ENCODE results near the gene DEXI. TPM values are rescaled to one million over a fixed set of nuclear protein-coding genes. Genes with fewer than 3 reads are reported as not detected.

DEXI gene
- total and polyA plus RNA-seq, 9 donors: 26.5 to 73.4 (median 45.7) TPM

DNA sequence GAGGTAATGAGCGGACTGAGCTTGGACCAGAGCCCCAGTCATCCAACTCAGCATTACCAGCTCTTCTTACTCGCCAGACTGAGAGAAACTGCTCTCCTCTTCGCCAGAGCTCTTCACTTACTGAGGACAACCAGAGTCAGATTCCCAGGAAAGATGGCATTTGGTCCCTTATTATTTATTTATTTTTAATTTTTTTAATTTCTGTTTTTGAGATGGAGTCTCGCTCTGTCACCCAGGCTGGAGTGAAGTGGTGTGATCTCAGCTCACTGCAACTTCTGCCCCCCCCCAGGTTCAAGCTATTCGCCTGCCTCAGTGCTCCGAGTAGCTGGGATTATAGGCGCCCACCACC is 23.3 kb downstream of the DEXI start:
- 50 to 57% (median 54%) methylated on average over 7 of the region's 7 CpGs for WGBS, 3 donors
- TF ChIP-seq EP300 (IDR thresholded peaks at IDR 0.05) (no peak), POLR2A (IDR thresholded peaks at IDR 0.05) (no peak)
- TF ChIP-seq, protein P1, sequence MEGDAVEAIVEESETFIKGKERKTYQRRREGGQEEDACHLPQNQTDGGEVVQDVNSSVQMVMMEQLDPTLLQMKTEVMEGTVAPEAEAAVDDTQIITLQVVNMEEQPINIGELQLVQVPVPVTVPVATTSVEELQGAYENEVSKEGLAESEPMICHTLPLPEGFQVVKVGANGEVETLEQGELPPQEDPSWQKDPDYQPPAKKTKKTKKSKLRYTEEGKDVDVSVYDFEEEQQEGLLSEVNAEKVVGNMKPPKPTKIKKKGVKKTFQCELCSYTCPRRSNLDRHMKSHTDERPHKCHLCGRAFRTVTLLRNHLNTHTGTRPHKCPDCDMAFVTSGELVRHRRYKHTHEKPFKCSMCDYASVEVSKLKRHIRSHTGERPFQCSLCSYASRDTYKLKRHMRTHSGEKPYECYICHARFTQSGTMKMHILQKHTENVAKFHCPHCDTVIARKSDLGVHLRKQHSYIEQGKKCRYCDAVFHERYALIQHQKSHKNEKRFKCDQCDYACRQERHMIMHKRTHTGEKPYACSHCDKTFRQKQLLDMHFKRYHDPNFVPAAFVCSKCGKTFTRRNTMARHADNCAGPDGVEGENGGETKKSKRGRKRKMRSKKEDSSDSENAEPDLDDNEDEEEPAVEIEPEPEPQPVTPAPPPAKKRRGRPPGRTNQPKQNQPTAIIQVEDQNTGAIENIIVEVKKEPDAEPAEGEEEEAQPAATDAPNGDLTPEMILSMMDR (IDR thresholded peaks at IDR 0.05): no peak
- no peak overlapping the region for H3K4me3 ChIP-seq
- DNase-seq: no peak
- H3K36me3 ChIP-seq: no peaks in the 10 kb centered on the region
- H3K27me3 ChIP-seq: no peaks in the 10 kb centered on the region
- intact Hi-C loops (cut with DNase I): loop anchor here (5.0 to 10.0 kb wide), 5 partner anchors 154 to 407 kb away; partner anchors contain the start of gene NUBP1 (in 2 of the 4)
- H3K9me3 ChIP-seq: no peaks in the 10 kb centered on the region
- H3K27ac ChIP-seq: no peak overlapping the region
- H3K4me1 ChIP-seq (ENCODE audit: insufficient read depth): peaks cover 10% of the 10 kb centered on the region

DNA sequence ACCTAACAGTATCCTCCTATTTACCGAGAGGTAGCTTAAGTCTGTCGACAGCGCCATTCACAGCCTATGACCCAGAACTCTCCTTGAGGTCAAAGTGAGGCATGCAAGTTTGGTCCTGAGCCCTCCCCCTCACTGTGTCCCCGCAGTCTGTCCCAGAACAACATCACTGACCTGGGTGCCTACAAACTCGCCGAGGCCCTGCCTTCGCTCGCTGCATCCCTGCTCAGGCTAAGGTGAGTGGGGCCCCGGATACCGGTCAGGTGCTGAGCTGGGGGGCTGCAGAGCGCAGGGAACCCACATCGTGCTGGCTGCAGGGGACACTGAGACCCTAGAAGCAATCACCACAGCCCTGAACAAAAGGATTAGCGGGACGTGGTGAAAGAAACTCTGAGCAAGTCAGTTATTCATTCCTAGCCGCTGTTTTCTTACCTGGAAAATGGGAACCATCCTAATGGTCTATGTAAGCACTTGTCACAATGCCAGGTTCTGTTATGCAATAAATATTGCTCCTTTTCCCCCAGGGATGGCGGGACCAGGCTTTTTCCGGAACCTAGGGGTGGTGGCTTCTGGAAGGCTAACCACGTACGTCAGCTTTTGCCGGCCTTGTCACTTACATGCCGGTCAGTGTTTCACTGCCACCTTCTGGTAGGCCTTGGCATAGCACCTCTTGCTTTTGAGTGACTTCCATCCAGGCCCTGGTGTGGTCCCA is 23.8 kb downstream of the DEXI start:
- H3K9me3 ChIP-seq: no peaks in the 10 kb centered on the region
- WGBS, 3 donors: 41 to 53% (median 41%) methylated on average over 21 of the region's 21 CpGs
- intact Hi-C loops (cut with DNase I): loop anchor here (5.0 to 10.0 kb wide), 5 partner anchors 154 to 406 kb away; partner anchors contain the start of gene NUBP1 (in 2 of the 4)
- DNase-seq: peak; percentile 86 to 96 (median 90)
- no peak overlapping the region for H3K4me3 ChIP-seq
- H3K36me3 ChIP-seq: no peaks in the 10 kb centered on the region
- peaks cover 8% of the 10 kb centered on the region for H3K4me1 ChIP-seq (ENCODE audit: insufficient read depth)
- H3K27me3 ChIP-seq: no peaks in the 10 kb centered on the region
- no peak for TF ChIP-seq POLR2A (IDR thresholded peaks at IDR 0.05)
- peak; percentile 54 for TF ChIP-seq EP300 (IDR thresholded peaks at IDR 0.05)
- TF ChIP-seq, protein P1 (IDR thresholded peaks at IDR 0.05): peak; percentile 84 to 87 (median 86)
- H3K27ac ChIP-seq: no peak overlapping the region

DNA sequence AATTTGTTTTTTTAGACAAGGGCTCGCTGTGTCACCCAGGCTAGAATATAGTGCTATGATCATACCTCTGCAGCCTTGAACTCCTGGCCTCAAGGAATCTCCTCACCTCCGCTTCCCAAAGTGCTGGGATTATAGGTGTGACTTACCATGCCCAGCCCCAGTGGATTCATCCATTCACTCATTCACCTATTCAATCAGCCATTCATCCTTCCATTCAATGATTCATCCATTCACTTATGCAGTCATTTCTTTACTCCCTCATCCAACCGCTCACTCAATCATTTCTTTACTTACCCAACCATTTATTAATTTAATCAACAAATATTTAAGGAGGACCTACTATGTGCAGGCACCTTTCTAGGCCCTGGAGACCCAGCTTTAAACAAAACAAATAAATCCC is 25.7 kb downstream of the DEXI start:
- Histone ChIP-seq H3K27me3 (no peaks in the 10 kb centered on the region), H3K27ac (no peak overlapping the region), H3K36me3 (no peaks in the 10 kb centered on the region), H3K4me1 (ENCODE audit: insufficient read depth) (peaks cover 5% of the 10 kb centered on the region), H3K4me3 (no peak overlapping the region), H3K9me3 (no peaks in the 10 kb centered on the region)
- intact Hi-C loops (cut with DNase I): loop anchor here (5.0 to 10.0 kb wide), 5 partner anchors 152 to 404 kb away; partner anchors contain the start of gene NUBP1 (in 2 of the 4)
- no peak for TF ChIP-seq EP300 (IDR thresholded peaks at IDR 0.05)
- TF ChIP-seq POLR2A (IDR thresholded peaks at IDR 0.05): no peak
- TF ChIP-seq, protein P1 (IDR thresholded peaks at IDR 0.05): no peak
- 61 to 66% (median 64%) methylated on average over 3 of the region's 3 CpGs for WGBS, 3 donors
- DNase-seq: no peak

DNA sequence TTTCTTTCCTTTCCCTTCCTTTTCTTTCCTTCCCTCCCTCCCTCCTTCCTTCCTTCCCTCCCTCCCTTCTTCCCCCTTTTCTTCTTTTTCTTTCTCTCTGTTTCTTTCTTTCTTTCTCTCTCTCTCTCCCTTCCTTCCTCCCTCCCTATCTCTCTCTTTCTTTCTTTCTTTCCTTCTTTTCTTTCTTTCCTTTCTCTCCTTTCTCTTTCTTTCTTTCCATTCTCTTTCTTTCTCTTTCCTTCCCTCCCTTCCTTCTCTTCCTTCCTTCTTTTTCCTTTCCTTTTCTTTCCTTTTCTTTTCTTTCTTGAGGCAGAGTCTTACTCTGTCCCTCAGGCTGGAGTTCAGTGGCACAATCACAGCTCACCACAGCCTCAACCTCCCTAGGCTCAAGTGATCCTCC is 31.0 kb downstream of the DEXI start:
- intact Hi-C loops (cut with DNase I): loop anchor here in 3 of 4 donors (10.0 kb wide), 3 partner anchors 146 to 166 kb away; partner anchors contain the start of gene NUBP1 (in 1 of the 3)
- Histone ChIP-seq H3K4me3 (no peak overlapping the region), H3K27ac (no peak overlapping the region), H3K36me3 (no peaks in the 10 kb centered on the region), H3K27me3 (no peaks in the 10 kb centered on the region), H3K9me3 (no peaks in the 10 kb centered on the region), H3K4me1 (ENCODE audit: insufficient read depth) (no peaks in the 10 kb centered on the region)
- no peak for DNase-seq
- TF ChIP-seq POLR2A (IDR thresholded peaks at IDR 0.05) (no peak), EP300 (IDR thresholded peaks at IDR 0.05) (no peak)
- TF ChIP-seq, protein P1 (IDR thresholded peaks at IDR 0.05): no peak
